ENCODE data around the gene SERPINA10.

- TF ChIP-seq EP300 (IDR thresholded peaks at IDR 0.05), result no peak
- TF ChIP-seq CTCF (IDR thresholded peaks at IDR 0.05), result no peak
- TF ChIP-seq POLR2A (IDR thresholded peaks at IDR 0.05), result no peak
- no peak for TF ChIP-seq POLR2AphosphoS5 (IDR thresholded peaks at IDR 0.05)
Measured at GRCh38 chr14:94306047-94306978, 13.2 kb upstream of the SERPINA10 start.
